Fibroblast of mammary gland (primary cell): Measurements from ENCODE around the gene ERI3.

Experiments
- DNase-seq: peaks from one replicate; pipeline ENCODE4 v3.0.0-alpha.2; 2010; ENCODE audit warnings: low read depth
- H3K4me3 ChIP-seq: 2 replicates; pipeline ENCODE4 v1.5.1; 2011; ENCODE audit warnings: low read depth, mild to moderate bottlenecking, low read length, moderate library complexity; ENCODE audit not compliant: control insufficient read depth
- TF ChIP-seq, protein P1 (sequence below): conservative IDR thresholded peaks from 2 replicates; pipeline ENCODE4 v1.5.1; 2011; ENCODE audit warnings: low read depth, low read length, inconsistent platforms; ENCODE audit not compliant: control insufficient read depth, insufficient read depth

ERI3 gene

DNA sequence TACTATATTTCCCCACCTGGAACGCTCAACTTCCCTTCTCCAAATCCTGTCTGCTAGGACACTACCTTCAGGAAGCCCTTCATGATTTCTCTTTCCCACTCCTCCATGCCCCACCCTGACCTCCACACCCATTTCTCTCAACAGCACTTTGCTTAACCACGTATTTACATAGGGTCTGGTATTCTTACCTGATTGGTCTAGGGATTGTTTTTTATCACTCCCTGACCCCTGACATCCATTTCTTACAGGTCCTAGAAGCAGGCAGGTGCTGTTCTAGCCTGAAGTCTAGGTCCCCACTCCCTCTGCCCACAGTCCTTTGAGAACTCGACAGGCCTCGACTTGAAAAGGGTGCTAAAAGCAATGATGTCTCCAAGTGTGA lies 94.3 kb downstream of the ERI3 start:
- DNase-seq, result no peak

DNA sequence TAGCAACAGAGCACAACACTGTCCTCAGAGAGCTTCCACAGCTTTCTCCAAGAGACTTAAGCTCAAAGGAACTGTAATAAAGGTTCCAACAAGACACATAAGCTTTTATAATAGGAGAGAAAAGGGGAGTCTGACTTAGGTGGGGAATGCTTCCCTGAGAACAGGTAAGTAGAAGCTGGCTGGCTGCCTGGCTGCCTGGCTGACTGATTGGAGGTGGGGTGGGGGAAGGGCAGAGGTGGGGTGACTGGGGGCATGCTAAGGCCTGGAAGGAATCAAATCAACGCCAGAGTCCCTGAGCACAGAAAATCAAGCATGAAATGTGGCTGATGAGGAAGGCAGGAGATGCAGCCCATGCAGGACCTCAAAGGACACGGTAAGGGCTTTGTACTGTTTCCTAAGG lies 96.0 kb downstream of the ERI3 start:
- TF ChIP-seq, protein P1, sequence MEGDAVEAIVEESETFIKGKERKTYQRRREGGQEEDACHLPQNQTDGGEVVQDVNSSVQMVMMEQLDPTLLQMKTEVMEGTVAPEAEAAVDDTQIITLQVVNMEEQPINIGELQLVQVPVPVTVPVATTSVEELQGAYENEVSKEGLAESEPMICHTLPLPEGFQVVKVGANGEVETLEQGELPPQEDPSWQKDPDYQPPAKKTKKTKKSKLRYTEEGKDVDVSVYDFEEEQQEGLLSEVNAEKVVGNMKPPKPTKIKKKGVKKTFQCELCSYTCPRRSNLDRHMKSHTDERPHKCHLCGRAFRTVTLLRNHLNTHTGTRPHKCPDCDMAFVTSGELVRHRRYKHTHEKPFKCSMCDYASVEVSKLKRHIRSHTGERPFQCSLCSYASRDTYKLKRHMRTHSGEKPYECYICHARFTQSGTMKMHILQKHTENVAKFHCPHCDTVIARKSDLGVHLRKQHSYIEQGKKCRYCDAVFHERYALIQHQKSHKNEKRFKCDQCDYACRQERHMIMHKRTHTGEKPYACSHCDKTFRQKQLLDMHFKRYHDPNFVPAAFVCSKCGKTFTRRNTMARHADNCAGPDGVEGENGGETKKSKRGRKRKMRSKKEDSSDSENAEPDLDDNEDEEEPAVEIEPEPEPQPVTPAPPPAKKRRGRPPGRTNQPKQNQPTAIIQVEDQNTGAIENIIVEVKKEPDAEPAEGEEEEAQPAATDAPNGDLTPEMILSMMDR, result no peak
- DNase-seq, result no peak
- H3K4me3 ChIP-seq, result no peak overlapping the region

More for the DNA sequence above, 94.3 kb downstream of the ERI3 start:
- TF ChIP-seq, protein P1, result no peak
- no peak overlapping the region for H3K4me3 ChIP-seq

- no peak overlapping the region for H3K4me3 ChIP-seq
- DNase-seq, result no peak
- TF ChIP-seq, protein P1, result no peak
These were observed 98.1 kb downstream of the ERI3 start for GRCh38 chr1:44256762-44257554.

- DNase-seq, result no peak
- no peak overlapping the region for H3K4me3 ChIP-seq
- TF ChIP-seq, protein P1, result no peak
These were observed 100.6 kb downstream of the ERI3 start for GRCh38 chr1:44254392-44254910.

DNA sequence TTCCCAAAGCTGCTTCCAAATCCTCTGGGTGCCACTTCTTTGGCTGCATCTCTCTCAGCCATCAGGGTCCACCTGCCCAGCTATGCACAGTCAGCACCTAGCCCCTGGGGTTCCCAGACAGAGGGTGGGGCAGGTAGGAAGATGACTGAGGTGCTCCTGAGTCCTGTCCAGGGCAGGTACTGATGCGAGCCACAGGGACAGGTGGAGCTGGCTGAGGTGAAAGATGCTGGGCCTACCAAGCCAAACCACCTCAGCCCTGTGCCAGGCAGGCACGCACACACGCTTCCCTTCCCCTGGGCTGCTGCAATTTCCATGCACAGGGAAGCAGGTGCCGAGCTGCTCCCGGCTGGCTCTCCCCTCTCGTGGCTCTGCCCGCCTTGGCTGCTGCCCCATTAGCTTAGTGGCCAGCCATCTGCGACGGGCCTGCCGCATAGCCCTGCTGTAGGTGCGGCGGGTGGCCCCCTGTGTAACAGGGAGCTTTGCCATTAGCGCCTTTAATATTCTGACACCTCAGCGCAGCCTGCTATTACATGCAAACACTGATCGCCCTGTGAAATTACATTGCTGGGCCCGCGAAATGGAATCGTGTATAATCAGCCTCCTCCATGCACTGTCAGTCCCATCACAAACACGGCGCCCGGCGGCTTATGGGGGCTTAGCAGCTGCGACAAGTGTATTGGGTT lies 102.9 kb downstream of the ERI3 start:
- TF ChIP-seq, protein P1, result no peak
- H3K4me3 ChIP-seq, result no peak overlapping the region
- no peak for DNase-seq

GRCh38 chr1:44251486-44251885 lies 103.6 kb downstream of the ERI3 start:
- no peak overlapping the region for H3K4me3 ChIP-seq
- DNase-seq, result no peak
- TF ChIP-seq, protein P1, result no peak
